ENCODE results near the gene GSTP1.
"Not testable (repeated sequence)": the region's sequence is repeated elsewhere in the genome, so short reads cannot be mapped to it uniquely, and the experiment has no call there.

Gene GSTP1

DNA sequence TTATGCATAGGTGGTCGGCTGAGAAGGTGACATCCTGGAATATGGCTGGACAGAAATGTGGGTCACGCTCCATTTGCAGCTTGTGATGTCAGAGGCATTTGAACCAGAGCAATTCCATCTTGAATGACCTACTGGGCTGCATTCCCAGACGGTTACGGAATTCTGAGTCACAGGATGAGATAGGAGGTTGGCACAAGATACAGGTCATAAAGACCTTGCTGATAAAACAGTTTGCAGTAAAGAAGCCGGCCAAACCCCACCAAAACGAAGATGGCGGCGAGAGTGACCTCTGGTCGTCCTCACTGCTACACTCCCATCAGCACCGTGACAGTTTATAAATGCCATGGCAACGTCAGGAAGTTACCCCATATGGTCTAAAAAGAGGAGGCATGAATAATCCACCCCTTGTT is 19.9 kb upstream of the GSTP1 start:
- not testable (repeated sequence) for DNase-seq (ENCODE audit: low read depth)

DNA sequence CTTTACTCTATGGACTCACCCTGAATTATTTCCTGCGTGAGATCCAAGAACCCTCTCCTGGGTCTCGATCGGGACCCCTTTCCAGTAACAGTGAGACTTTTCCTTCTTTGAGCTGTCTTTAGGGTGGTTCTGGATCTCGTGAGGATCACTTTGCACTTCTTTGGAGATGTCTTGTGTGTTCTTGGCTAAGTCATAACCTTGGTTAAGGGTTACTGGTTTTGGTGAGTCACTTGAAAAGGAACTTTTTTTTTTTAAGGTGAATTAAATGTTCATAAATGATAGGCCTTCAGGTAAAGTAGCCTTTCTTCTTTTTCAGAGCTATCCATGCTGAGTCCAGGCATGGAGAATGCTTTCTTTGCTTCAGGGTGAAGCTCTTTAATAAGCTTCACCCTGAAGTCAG is 19.4 kb upstream of the GSTP1 start:
- no peak for DNase-seq (ENCODE audit: low read depth)

DNA sequence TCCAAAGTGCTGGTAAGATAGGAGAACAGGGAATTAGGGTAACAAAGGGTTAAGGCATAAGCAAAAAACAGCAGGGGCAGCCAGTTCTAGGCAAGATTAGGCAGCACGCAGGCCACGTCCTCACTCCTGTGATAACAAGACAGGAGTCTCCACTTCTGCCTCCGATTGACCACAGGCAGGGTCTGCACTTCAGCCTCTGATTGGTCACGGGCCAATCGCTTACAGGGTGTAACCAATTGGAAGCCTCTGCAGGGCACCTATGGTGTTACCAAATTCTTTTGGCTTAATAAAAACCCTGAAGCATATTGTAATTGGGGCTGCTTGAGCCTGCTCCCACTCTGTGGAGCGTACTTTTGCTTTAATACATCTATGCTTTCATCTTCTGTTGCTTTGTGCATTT is 12.2 kb upstream of the GSTP1 start:
- DNase-seq (ENCODE audit: low read depth) = no peak

DNA sequence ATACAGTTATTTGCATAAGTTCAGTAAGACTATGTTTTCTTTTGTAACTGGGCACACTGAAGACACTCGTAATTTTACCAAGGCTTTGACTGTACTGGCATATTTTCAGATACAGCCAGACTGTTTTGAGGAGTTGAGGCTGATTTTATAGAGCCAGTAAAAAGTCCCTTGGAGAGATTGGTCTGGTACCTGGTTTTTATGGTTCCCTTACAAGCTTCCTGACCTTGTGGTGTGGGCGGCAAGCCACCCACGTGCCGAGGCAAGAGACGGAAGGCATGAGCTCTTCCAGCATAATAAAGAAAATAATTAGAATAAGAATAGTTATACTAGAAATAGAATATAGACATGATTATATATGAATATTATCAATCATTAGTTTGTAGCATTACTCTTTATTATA is 11.3 kb upstream of the GSTP1 start:
- DNase-seq (ENCODE audit: low read depth) = no peak

DNA sequence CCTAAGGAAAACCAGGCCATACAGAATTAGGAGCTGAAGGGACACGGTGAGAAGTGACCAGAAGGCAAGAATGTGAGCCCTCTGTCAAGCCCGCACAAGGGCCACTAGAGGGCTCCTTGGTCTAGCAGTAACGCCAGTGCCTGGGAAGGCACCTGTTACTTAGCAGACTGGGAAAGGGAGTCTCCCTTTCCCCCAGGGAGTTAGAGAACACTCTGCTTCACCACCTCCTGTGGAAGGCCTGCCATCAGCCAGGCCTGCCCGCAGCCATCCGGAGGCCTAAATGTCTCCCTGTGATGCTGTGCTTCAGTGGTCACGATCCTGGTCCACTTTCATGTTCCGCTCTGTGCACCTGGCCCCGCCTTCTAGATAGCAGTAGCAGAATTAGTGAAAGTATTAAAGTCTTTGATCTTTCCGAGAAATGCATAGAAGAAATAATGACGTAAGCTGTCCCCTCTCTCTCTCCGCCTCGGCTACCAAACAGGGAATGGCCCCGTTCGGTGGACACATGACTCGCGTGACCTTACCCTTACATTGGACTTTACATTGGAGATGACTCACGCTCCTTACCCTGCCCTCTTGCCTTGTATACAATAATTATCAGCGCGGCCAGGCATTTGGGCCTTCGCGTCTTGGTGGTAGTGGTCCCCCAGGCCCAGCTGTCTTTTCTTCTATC is 10.7 kb upstream of the GSTP1 start:
- no peak for DNase-seq (ENCODE audit: low read depth)

DNA sequence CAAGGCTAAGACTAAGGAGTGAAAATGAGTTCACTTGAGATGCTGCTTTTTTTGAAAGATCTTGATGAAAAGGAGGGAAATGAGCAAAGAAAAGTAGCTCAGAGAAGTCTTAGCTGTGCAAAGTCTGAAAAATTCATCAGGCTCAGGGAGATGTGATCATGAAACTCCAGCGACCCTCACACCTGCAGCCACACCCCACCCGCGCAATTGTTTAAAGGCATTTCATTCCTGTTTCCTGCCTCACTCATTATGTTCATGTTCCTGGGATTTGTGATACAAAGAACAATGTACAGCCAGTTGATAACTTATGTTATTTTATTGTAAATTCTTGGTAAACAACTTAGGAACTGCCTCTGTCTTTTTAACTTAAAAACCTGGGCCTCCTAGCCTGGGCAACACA is 8.7 kb upstream of the GSTP1 start:
- no peak for DNase-seq (ENCODE audit: low read depth)

DNA sequence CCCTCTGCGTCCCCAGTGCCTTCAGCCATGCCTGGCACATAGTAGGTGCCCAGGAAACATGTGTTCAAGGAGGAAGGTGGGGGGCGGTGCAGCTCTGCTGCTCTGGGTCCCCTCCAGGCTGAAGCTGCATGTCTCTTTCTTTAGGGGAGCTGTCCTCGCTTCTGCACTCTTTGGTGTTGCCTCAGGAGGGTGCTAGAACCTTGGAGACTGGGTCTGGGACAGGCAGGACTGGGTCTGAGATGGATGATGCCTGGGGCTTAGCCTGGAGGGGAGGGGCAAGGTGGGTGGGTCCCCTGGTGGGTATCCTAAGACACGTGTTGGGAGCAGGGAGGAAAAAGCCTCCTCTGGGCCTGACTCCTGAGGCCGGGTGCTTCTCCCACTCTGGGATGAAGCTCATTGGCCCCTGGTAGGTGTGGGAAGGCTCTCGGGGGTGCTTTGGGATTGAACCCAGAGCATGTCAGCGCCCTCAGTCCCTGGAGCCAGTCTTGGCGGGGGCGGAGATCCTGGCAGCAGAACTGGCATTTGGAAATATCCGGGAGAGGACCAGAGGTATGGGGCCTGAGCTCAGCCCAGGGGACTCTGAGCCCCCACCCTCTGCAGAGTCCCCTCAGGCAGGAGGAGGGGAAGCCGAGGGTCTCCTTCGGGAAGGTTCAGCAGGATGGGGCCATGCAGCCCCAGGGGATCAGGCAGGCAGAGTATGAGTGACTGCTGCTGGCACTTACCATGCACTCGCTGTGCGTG is 6.7 kb upstream of the GSTP1 start:
- no peak for DNase-seq (ENCODE audit: low read depth)

DNA sequence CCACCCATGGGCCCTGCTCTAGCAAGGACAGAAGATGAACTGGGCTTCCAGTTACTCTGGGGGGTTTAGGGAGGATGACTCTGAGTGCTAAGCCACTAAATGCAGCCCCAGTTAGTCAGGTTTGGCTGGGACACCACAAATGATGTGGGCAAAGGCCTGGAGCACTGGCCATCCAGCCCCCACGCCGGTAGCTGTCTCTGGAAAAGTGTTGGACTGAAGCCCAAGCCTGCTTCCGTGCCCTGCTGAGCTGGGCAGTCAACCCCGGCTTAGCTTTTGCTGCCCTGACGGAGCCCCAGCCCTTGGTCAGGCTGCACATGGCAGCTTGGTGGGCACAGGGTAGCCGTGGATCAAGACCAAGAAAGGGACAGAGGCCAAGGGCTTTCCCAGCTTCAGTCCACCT is 5.7 kb upstream of the GSTP1 start:
- no peak for DNase-seq (ENCODE audit: low read depth)

DNA sequence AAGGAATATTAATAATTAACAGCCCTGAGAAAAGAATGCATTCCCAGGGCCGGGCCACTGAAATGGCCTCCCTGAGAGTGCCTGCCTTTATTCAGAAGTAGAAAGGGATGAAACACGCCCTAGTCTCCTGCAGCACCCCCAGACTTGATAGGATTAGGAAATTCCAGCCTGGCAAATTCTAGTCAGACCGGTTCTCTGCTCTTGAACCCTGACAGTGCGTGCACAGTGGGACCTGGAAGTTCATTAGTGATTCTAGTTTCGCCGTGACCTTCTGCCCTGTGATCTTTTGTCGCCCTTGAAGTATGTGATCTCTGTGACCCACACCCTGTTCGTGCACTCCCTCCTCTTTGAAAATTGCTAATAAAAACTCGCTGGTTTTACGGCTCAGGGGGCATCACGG is 2.1 kb upstream of the GSTP1 start:
- DNase-seq (ENCODE audit: low read depth) = no peak

DNA sequence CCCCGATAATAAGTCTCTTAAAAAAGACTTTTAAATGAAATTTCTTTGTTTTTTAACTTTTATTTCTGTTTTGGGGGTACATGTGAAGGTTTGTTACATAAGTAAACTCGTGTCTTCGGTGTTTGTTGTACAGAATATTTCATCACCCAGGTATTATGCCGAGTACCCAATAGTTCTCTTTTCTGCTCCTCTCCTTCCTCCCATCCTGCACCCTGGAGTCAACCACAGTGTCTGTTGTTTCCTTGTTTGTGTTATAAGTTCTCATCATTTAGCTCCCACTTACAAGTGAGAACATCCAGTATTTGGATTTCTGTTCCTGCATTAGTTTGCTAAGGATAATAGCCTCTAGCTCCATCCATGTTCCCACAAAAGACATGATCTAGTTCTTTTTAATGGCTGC is 1.6 kb upstream of the GSTP1 start:
- no peak for DNase-seq (ENCODE audit: low read depth)

DNA sequence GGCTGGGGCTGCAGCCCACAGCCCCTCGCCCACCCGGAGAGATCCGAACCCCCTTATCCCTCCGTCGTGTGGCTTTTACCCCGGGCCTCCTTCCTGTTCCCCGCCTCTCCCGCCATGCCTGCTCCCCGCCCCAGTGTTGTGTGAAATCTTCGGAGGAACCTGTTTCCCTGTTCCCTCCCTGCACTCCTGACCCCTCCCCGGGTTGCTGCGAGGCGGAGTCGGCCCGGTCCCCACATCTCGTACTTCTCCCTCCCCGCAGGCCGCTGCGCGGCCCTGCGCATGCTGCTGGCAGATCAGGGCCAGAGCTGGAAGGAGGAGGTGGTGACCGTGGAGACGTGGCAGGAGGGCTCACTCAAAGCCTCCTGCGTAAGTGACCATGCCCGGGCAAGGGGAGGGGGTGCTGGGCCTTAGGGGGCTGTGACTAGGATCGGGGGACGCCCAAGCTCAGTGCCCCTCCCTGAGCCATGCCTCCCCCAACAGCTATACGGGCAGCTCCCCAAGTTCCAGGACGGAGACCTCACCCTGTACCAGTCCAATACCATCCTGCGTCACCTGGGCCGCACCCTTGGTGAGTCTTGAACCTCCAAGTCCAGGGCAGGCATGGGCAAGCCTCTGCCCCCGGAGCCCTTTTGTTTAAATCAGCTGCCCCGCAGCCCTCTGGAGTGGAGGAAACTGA is 731 bp downstream of the GSTP1 start:
- no peak for DNase-seq (ENCODE audit: low read depth)

DNA sequence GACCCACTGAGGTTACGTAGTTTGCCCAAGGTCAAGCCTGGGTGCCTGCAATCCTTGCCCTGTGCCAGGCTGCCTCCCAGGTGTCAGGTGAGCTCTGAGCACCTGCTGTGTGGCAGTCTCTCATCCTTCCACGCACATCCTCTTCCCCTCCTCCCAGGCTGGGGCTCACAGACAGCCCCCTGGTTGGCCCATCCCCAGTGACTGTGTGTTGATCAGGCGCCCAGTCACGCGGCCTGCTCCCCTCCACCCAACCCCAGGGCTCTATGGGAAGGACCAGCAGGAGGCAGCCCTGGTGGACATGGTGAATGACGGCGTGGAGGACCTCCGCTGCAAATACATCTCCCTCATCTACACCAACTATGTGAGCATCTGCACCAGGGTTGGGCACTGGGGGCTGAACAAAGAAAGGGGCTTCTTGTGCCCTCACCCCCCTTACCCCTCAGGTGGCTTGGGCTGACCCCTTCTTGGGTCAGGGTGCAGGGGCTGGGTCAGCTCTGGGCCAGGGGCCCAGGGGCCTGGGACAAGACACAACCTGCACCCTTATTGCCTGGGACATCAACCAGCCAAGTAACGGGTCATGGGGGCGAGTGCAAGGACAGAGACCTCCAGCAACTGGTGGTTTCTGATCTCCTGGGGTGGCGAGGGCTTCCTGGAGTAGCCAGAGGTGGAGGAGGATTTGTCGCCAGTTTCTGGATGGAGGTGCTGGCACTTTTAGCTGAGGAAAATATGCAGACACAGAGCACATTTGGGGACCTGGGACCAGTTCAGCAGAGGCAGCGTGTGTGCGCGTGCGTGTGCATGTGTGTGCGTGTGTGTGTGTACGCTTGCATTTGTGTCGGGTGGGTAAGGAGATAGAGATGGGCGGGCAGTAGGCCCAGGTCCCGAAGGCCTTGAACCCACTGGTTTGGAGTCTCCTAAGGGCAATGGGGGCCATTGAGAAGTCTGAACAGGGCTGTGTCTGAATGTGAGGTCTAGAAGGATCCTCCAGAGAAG is 1.6 kb downstream of the GSTP1 start:
- DNase-seq (ENCODE audit: low read depth) = no peak

DNA sequence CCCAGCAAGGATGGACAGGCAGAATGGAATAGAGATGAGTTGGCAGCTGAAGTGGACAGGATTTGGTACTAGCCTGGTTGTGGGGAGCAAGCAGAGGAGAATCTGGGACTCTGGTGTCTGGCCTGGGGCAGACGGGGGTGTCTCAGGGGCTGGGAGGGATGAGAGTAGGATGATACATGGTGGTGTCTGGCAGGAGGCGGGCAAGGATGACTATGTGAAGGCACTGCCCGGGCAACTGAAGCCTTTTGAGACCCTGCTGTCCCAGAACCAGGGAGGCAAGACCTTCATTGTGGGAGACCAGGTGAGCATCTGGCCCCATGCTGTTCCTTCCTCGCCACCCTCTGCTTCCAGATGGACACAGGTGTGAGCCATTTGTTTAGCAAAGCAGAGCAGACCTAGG is 2.3 kb downstream of the GSTP1 start:
- DNase-seq (ENCODE audit: low read depth) = no peak

DNA sequence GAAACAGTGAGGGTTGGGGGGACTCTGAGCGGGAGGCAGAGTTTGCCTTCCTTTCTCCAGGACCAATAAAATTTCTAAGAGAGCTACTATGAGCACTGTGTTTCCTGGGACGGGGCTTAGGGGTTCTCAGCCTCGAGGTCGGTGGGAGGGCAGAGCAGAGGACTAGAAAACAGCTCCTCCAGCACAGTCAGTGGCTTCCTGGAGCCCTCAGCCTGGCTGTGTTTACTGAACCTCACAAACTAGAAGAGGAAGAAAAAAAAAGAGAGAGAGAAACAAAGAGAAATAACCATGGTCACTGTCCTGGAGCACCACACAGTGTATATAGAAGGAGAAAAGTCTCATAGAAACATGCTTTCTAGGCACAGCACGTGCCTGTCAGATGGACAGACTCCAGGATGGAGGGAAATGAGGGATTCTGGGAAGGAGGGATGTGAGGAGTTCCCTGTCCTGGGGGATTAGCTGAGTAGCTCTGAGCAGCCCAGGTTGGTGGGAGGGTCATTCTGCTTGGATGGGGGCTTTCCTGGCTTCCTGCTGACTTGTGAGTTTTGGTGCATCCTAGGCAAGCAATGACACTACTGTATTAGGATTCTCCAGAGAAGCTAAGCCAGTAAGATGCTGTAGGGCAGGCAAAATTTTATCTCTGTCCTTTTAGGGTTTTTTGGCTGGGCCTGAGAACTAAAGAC is 3.1 kb downstream of the GSTP1 start:
- no peak for DNase-seq (ENCODE audit: low read depth)

DNA sequence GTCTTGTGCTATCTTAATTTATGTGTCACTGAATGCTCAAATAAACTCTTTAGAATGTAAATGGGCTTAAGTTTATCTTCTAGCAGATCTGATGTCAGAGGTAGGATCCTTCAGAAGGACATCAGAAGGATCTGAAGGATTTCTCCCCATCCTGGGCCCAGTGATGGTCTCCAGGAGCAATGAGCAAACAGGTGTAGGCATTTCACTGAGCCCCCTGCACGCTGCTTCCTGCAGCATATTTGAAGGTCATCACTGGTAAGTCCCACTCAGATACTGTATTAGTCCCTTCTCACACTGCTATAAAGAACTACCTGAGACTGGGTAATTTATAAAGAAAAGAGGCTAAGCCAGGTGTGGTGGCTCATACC is 4.5 kb downstream of the GSTP1 start:
- DNase-seq (ENCODE audit: low read depth) = no peak

DNA sequence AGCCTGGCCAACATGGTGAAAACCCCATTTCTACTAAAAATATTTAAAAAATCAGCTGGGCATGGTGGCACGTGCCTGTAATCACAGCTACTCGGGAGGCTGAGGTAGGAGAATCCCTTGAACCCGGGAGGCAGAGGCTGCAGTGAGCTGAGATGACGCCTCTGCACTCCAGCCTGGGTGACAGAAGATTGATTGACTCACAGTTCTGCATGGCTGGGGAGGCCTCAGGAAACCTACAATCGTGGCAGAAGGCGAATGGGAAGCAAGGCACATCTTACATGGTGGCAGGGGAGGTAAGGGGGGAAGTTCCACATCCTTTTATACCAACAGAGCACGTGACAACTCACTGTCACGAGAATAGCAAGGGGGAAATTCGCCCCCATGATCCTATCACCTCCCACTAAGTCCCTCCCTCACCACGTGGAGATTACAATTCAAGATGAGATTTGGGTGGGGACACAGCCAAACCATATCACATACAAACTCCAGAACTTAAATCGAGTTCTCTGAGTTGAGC is 5.3 kb downstream of the GSTP1 start:
- DNase-seq (ENCODE audit: low read depth) = not testable (repeated sequence)

DNA sequence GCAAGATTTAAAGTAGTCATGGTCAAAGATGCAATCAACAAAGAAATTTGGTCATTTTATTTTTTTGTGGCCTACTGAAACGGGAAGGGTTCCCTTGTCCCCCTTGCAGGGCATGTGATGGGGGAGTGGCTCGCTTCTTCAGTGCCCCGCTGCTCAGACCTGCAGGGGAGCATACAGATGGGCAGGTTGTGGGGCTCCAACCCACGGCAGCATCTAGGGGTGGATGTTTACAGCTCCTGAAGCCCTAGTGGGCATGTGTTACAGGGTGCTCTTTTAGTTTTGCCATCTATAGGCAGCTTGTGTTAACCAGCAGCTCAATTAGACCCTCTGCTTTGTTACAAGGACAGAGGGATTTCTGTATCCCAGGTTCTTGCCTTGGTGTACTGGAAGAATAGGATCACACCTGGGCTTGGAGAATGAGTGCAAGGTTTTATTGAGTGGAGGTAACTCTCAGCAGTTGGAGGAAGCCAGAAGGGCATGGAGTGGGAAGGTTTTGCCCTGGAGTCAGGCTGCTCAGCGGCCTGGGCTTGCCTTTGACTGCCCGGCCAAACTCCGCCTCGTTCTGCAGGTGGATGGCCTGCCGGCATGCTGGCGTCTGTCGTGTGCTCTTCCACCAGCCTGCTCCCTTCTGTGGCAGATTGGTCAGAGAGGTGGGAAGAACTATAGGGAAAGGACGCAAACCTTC is 9.4 kb downstream of the GSTP1 start:
- DNase-seq (ENCODE audit: low read depth) = no peak

DNA sequence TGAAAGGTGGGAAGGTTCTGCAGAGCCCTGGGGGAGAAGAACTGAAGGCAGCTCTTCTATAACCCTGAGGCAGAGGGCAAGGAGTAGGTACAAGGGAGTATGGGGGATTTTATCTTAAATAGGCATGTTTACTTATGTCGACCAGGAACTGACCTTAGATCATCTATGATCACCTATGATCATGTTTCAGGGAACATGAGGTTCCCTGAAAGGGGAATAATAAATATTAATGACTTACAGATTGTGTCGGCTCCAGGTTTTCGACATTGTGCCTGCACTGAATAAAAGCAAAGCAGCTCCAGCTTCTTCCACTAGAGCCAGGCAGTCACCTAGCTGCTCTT is 9.9 kb downstream of the GSTP1 start:
- DNase-seq (ENCODE audit: low read depth) = no peak

DNA sequence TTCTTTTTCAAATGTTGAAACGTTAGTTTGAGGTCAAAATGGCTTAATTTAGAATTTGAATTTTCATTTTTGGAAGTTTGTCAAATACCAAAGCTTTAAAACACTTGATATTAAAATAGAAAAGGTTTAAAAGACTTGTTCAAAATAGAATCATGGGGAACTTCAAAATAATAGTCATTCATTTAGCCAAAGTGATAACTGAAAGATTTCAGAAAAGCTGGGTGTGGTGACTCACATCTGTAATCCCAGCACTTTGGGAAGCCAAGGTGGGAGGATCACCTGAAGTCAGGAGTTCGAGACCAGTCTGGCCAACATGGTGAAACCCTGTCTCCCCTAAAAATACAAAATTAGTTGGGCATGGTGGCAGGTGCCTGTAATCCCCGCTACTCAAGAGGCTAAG is 10.9 kb downstream of the GSTP1 start:
- no peak for DNase-seq (ENCODE audit: low read depth)

DNA sequence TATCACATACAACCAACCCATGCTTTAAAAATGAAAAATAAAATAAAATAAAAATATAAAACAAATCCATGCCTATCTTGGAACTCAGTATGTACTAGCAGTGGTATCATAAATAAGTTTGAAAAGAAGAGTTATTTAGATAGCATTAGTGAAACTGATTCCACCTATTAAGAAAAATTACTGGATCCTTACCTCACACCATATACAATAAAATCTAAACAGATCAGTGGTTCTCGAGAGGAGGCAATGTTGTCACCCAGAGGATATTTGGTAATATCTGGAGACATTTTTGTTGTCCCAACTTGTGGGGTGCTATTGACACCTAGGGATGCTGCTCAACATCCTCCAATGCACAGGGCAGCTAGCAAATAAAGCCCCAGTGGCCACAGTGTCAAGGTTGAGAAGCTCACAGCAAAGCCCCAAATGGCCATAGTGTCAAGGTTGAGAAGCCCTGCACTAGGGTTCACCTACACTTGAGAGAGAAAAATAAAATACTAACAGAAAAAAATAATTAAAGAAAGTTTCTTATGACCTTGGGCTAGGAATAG is 13.2 kb downstream of the GSTP1 start:
- DNase-seq (ENCODE audit: low read depth) = no peak

DNA sequence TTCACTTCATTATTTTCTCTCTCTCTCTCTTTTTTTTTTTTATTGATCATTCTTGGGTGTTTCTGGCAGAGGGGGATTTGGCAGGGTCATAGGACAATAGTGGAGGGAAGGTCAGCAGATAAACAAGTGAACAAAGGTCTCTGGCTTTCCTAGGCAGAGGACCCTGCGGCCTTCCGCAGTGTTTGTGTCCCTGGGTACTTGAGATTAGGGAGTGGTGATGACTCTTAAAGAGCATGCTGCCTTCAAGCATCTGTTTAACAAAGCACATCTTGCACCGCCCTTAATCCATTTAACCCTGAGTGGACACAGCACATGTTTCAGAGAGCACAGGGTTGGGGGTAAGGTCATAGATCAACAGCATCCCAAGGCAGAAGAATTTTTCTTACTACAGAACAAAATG is 13.8 kb downstream of the GSTP1 start:
- DNase-seq (ENCODE audit: low read depth) = not testable (repeated sequence)

All from stimulated activated CD8-positive, alpha-beta memory T cell treated with anti-CD3 and anti-CD28 coated beads, Interleukin-7, amount 100 ng/mL, for 24 hours (primary cell).